Left ventricle myocardium inferior (tissue), 1 donor: Measurements from ENCODE around the gene CLEC16A. TPM values are rescaled to one million over a fixed set of nuclear protein-coding genes. Genes with fewer than 3 reads are reported as not detected.

Source experiments
- DNase-seq: peaks from one replicate; pipeline ENCODE4 v3.0.0-alpha.2; 2020
- H3K27ac ChIP-seq: fragments of 200-600 bp; replicated peaks from 2 replicates; pipeline ENCODE4 v1.8.0; 2021
- H3K27me3 ChIP-seq: fragments of 200-600 bp; 2 replicates; pipeline ENCODE4 v1.8.0; 2021; ENCODE audit warnings: low read depth
- H3K36me3 ChIP-seq: fragments of 200-600 bp; 2 replicates; pipeline ENCODE4 v1.8.0; 2021
- H3K4me1 ChIP-seq: fragments of 200-600 bp; 2 replicates; pipeline ENCODE4 v1.8.0; 2021
- H3K4me3 ChIP-seq: fragments of 200-600 bp; 2 replicates; pipeline ENCODE4 v1.8.0; 2021; ENCODE audit warnings: mild to moderate bottlenecking, moderate library complexity
- H3K9me3 ChIP-seq: fragments of 200-600 bp; replicated peaks from 2 replicates; pipeline ENCODE4 v1.8.0; 2021
- CTCF ChIP-seq: fragments of 200-600 bp; IDR thresholded peaks from 2 replicates; pipeline ENCODE4 v1.8.0; 2021; ENCODE audit warnings: antibody characterized with exemption, mild to moderate bottlenecking, borderline replicate concordance
- intact Hi-C: fragments of 100-400 bp; cut with micrococcal nuclease; formaldehyde crosslinking; loops from one replicate; pipeline ENCODE4 v1.11.0; 2022
- total RNA-seq: library from RNA; stranded (reverse); fragmentation: NEBNext Ultra II Directional; extraction: Animal tissue kit (Norgen Biotek cat#: 25700); gene quantifications from one replicate; pipeline ENCODE4 v1.2.1, GENCODE V29; 2021
- donor health status: DM: no; HTN: yes; CAD: no; lungs with severe emphysema.

Gene CLEC16A
- total RNA-seq, 1 donor from 2014 or later: 24.6 TPM

- intact Hi-C loops: no loop called here
- Histone ChIP-seq H3K27ac (peak overlapping the region; percentile 65), H3K4me1 (peaks cover 51% of the 10 kb centered on the region), H3K36me3 (peaks cover 34% of the 10 kb centered on the region), H3K27me3 (no peaks in the 10 kb centered on the region), H3K4me3 (no peak overlapping the region), H3K9me3 (no peaks in the 10 kb centered on the region)
- no peak for DNase-seq
- no peak for TF ChIP-seq CTCF
Observed at GRCh38 chr16:11127610-11128195, 183.3 kb downstream of the CLEC16A start.

GRCh38 chr16:11128211-11129141 lies 184.1 kb downstream of the CLEC16A start:
- no peak for TF ChIP-seq CTCF
- Histone ChIP-seq H3K27ac (peak overlapping the region; percentile 65), H3K4me3 (no peak overlapping the region), H3K36me3 (peaks cover 32% of the 10 kb centered on the region), H3K4me1 (peaks cover 59% of the 10 kb centered on the region), H3K27me3 (no peaks in the 10 kb centered on the region), H3K9me3 (no peaks in the 10 kb centered on the region)
- DNase-seq: peak; percentile 79
- intact Hi-C loops: no loop called here

GRCh38 chr16:11129378-11129781 lies 185.0 kb downstream of the CLEC16A start:
- H3K4me1 ChIP-seq: peaks cover 68% of the 10 kb centered on the region
- H3K4me3 ChIP-seq: no peak overlapping the region
- TF ChIP-seq CTCF: no peak
- no peaks in the 10 kb centered on the region for H3K9me3 ChIP-seq
- H3K36me3 ChIP-seq: peaks cover 23% of the 10 kb centered on the region
- intact Hi-C loops: no loop called here
- peak overlapping the region; percentile 65 for H3K27ac ChIP-seq
- no peaks in the 10 kb centered on the region for H3K27me3 ChIP-seq
- no peak for DNase-seq

GRCh38 chr16:11130978-11131665 lies 186.8 kb downstream of the CLEC16A start:
- Histone ChIP-seq H3K4me1 (peaks cover 85% of the 10 kb centered on the region), H3K27me3 (no peaks in the 10 kb centered on the region), H3K4me3 (no peak overlapping the region), H3K27ac (peak overlapping the region; percentile 58), H3K36me3 (peaks cover 7% of the 10 kb centered on the region), H3K9me3 (no peaks in the 10 kb centered on the region)
- intact Hi-C loops: no loop called here
- no peak for DNase-seq
- no peak for TF ChIP-seq CTCF

- H3K4me1 ChIP-seq: peaks cover 91% of the 10 kb centered on the region
- peak; percentile 56 for DNase-seq
- H3K27me3 ChIP-seq: no peaks in the 10 kb centered on the region
- no peak for TF ChIP-seq CTCF
- H3K9me3 ChIP-seq: no peaks in the 10 kb centered on the region
- H3K4me3 ChIP-seq: no peak overlapping the region
- peaks cover 1% of the 10 kb centered on the region for H3K36me3 ChIP-seq
- H3K27ac ChIP-seq: peak overlapping the region; percentile 58
- intact Hi-C loops: no loop called here
Observed at GRCh38 chr16:11131706-11132105, 187.3 kb downstream of the CLEC16A start.
